Lung (tissue), 12 donors: ENCODE measurements around the gene SCN5A. TPM values are rescaled to one million over a fixed set of nuclear protein-coding genes. Genes with fewer than 3 reads are reported as not detected.

Source experiments
- ATAC-seq: fragments of 200-7000 bp; cut with Tn5 transposase; one replicate; pipeline ENCODE4 v1.9.1; 2020; ENCODE audit warnings: moderate number of reproducible peaks; ENCODE audit not compliant: insufficient read depth, low FRiP score
- DNase-seq, 3 donors: peaks; one replicate each; pipeline ENCODE4 v3.0.0-alpha.2; 2013 to 2017
- H3K27ac ChIP-seq, 2 donors: one replicate each; pipeline ENCODE4 v1.5.1; 2013; ENCODE audit warnings: mild to moderate bottlenecking in 2 of 2, moderate library complexity in 2 of 2, control low read depth in 1 of 2, inconsistent platforms in 1 of 2, low read depth in 1 of 2, low read length in 1 of 2
- H3K27me3 ChIP-seq, 3 donors: one replicate each; pipeline ENCODE4 v1.5.1; 2013; ENCODE audit warnings: low read length in 2 of 3; ENCODE audit not compliant: control insufficient read depth in 3 of 3, insufficient read depth in 3 of 3
- H3K36me3 ChIP-seq, 4 donors: one replicate each; pipeline ENCODE4 v1.5.1; 2013; ENCODE audit warnings: low read length in 4 of 4, mild to moderate bottlenecking in 1 of 4, moderate library complexity in 1 of 4; ENCODE audit not compliant: control insufficient read depth in 4 of 4, insufficient read depth in 4 of 4
- H3K4me1 ChIP-seq, 5 donors: one replicate each; pipeline ENCODE4 v1.5.1; 2013; ENCODE audit warnings: low read length in 5 of 5, mild to moderate bottlenecking in 2 of 5, moderate library complexity in 1 of 5; ENCODE audit not compliant: control insufficient read depth in 5 of 5, insufficient read depth in 5 of 5
- H3K4me3 ChIP-seq: one replicate; pipeline ENCODE4 v1.5.1; 2013; ENCODE audit warnings: mild to moderate bottlenecking, control low read depth, moderate library complexity
- H3K9ac ChIP-seq, 2 donors: one replicate each; pipeline ENCODE4 v1.5.1; 2013; ENCODE audit warnings: low read length in 2 of 2, control low read depth in 1 of 2; ENCODE audit not compliant: insufficient read depth in 1 of 2
- H3K9me3 ChIP-seq, 4 donors: one replicate each; pipeline ENCODE4 v1.5.1; 2013; ENCODE audit warnings: low read length in 3 of 4, mild to moderate bottlenecking in 1 of 4, moderate library complexity in 1 of 4; ENCODE audit not compliant: control insufficient read depth in 4 of 4, insufficient read depth in 3 of 4
- CTCF ChIP-seq: IDR thresholded peaks from 2 replicates; pipeline ENCODE4 v1.5.1; 2012; ENCODE audit warnings: mild to moderate bottlenecking; ENCODE audit errors: control extremely low read depth, extremely low read depth
- WGBS, 2 donors: extraction: QIAGEN DNeasy Blood & Tissue Kit; methylation state at CpG; one replicate each; pipeline ENCODE4 v1.1.7; 2013; 5-methylcytosine and 5-hydroxymethylcytosine counted together
- polyA plus RNA-seq, 2 donors: library from polyadenylated mRNA; stranded (reverse); fragments of 200-250 nt; gene quantifications; one replicate each; pipeline ENCODE4 v1.2.1, GENCODE V29; 2013
- total RNA-seq, 2 donors: library from RNA; depleted of rRNA in 1 of 2; stranded (reverse); fragments of >200 nt in 1 of 2; gene quantifications; one replicate each; pipeline ENCODE4 v1.2.1, GENCODE V29; 2014 to 2021
- donor health status: control.
- donor health status: control.
- donor health status: Bipolar disorder and iron deficiency.
- donor health status: healthy.
- donor health status: DM: yes; HTN: yes; CAD: no.

The SCN5A gene
- total and polyA plus RNA-seq, 4 donors, result 0.02 to 2.5 (median 0.37) TPM

DNA sequence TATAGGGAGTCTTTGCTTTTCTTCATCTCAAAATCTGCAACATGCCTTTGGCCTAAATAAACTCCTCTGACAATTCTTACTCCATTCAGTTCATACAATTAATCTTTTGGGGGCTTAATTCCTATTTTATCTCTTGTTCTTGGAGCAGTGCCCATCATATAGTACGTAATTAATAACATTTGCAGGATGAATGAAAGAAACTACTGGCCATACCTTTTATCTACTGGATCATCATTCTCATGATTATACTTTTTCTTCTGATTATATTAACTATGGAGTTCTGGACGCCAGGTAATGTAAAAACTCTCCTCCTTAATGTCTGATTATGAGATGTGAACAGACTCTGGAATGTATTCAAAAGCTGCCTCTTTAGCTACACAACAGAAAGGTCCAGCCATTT lies 46.5 kb upstream of the SCN5A start:
- Histone ChIP-seq H3K36me3 (no peaks in the 10 kb centered on the region), H3K27me3 (no peaks in the 10 kb centered on the region), H3K9me3 (no peaks in the 10 kb centered on the region), H3K4me3 (no peak overlapping the region), H3K9ac (no peak overlapping the region), H3K27ac (no peak overlapping the region), H3K4me1 (no peaks in the 10 kb centered on the region)
- DNase-seq (no peak), ATAC-seq (no peak)
- 69 to 88% methylated on average over 2 of the region's 2 CpGs for WGBS, 2 donors
- no peak for TF ChIP-seq CTCF

DNA sequence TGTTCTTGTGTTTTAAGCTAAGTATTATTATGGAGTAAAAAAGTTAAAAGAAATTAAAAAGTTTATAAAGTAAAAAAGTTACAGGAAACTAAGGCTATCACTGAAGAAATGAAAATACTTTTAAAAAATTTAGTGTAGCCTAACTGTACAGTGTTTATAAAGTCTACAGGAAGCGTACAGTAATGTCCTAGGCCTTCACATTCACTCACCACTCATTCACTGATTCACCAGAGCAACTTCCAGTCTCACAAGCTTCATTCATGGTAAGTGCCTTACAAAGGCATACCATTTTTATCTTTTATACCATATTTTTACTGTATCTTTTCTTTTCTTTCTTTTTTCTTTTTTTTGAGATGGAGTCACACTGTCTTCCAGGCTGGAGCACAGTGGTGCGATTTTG lies 40.7 kb upstream of the SCN5A start:
- no peaks in the 10 kb centered on the region for H3K36me3 ChIP-seq
- no peak overlapping the region for H3K9ac ChIP-seq
- no peak for ATAC-seq
- H3K9me3 ChIP-seq, result no peaks in the 10 kb centered on the region
- TF ChIP-seq CTCF, result no peak
- H3K27me3 ChIP-seq, result no peaks in the 10 kb centered on the region
- no peak overlapping the region for H3K4me3 ChIP-seq
- no peak for DNase-seq
- H3K4me1 ChIP-seq, result no peaks in the 10 kb centered on the region
- 71 to 93% methylated on average over 2 of the region's 2 CpGs for WGBS, 2 donors
- no peak overlapping the region for H3K27ac ChIP-seq

DNA sequence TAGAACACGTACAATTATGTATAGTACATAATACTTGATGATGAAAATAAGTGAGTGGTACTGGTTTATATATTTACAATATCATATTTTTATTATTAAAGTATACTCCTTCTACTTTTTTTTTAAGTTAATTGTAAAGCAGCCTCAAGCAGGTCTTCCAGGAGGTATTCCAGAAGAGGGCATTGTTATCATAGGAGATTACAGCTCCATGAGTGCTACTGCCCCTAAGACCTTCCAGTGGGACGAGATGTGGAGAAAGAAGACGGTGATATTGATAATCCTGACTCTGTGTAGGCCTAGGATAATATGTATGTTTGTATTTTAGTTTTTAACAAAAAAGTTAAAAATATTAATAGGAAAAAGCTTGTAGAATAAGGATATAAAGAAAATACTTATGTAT lies 40.3 kb upstream of the SCN5A start:
- H3K9ac ChIP-seq, result no peak overlapping the region
- no peak for ATAC-seq
- 83 to 84% methylated on average over 3 of the region's 3 CpGs for WGBS, 2 donors

More for the DNA sequence above, 40.3 kb upstream of the SCN5A start:
- Histone ChIP-seq H3K27me3 (no peaks in the 10 kb centered on the region), H3K27ac (no peak overlapping the region), H3K9me3 (no peaks in the 10 kb centered on the region), H3K4me3 (no peak overlapping the region), H3K4me1 (no peaks in the 10 kb centered on the region), H3K36me3 (no peaks in the 10 kb centered on the region)
- no peak for DNase-seq
- no peak for TF ChIP-seq CTCF
